Glutamatergic neuron (in vitro differentiated cells): ENCODE measurements around the gene RRBP1. TPM values are rescaled to one million over a fixed set of nuclear protein-coding genes. Genes with fewer than 3 reads are reported as not detected.

Experiments
- DNase-seq: peaks from one replicate; pipeline ENCODE4 v3.0.0; 2022
- H3K27ac Mint-ChIP-seq: one replicate; pipeline ENCODE4 v1.8.0; 2020; ENCODE audit warnings: mild to moderate bottlenecking, mixed read lengths, inconsistent platforms; ENCODE audit not compliant: unreplicated experiment
- H3K27me3 Mint-ChIP-seq: one replicate; pipeline ENCODE4 v1.8.0; 2020; ENCODE audit warnings: mild to moderate bottlenecking, moderate library complexity, mixed read lengths, inconsistent platforms; ENCODE audit not compliant: unreplicated experiment
- H3K36me3 Mint-ChIP-seq: one replicate; pipeline ENCODE4 v1.8.0; 2020; ENCODE audit warnings: mild to moderate bottlenecking, mixed read lengths, inconsistent platforms; ENCODE audit not compliant: unreplicated experiment
- H3K4me1 Mint-ChIP-seq: one replicate; pipeline ENCODE4 v1.8.0; 2020; ENCODE audit warnings: mild to moderate bottlenecking, low read depth, mixed read lengths, inconsistent platforms; ENCODE audit not compliant: unreplicated experiment
- H3K4me3 Mint-ChIP-seq: one replicate; pipeline ENCODE4 v1.8.0; 2020; ENCODE audit warnings: mild to moderate bottlenecking, mixed read lengths, inconsistent platforms; ENCODE audit not compliant: unreplicated experiment
- H3K9me3 Mint-ChIP-seq: one replicate; pipeline ENCODE4 v1.8.0; 2020; ENCODE audit warnings: mild to moderate bottlenecking, moderate library complexity, mixed read lengths, inconsistent platforms; ENCODE audit not compliant: unreplicated experiment
- CTCF ChIP-seq: fragments of 200-600 bp; sonication (generic); IDR thresholded peaks from one replicate; pipeline ENCODE4 v1.5.0; 2021; ENCODE audit not compliant: partially characterized antibody, unreplicated experiment
- total RNA-seq: library from RNA; stranded (reverse); fragmentation: NEBNext Ultra II Directional; extraction: Animal tissue kit (Norgen Biotek cat#: 25700); gene quantifications from one replicate; pipeline ENCODE4 v1.2.1, GENCODE V29; 2021; ENCODE audit not compliant: unreplicated experiment

The RRBP1 gene
- total RNA-seq, 1 donor from 2014 or later: 63.3 TPM

GRCh38 chr20:17679941-17680835 lies 1.9 kb downstream of the RRBP1 start:
- Mint-ChIP-seq H3K36me3 (no peaks in the 10 kb centered on the region), H3K9me3 (peaks cover 11% of the 10 kb centered on the region), H3K4me1 (peaks cover 9% of the 10 kb centered on the region), H3K4me3 (peak overlapping the region; percentile 72), H3K27ac (peak overlapping the region; percentile 67), H3K27me3 (peaks cover 13% of the 10 kb centered on the region)
- TF ChIP-seq CTCF: no peak
- peak; percentile 22 for DNase-seq

- Mint-ChIP-seq H3K9me3 (peaks cover 11% of the 10 kb centered on the region), H3K4me3 (no peak overlapping the region), H3K36me3 (no peaks in the 10 kb centered on the region), H3K27ac (no peak overlapping the region), H3K4me1 (peaks cover 9% of the 10 kb centered on the region), H3K27me3 (peaks cover 10% of the 10 kb centered on the region)
- DNase-seq: no peak
- no peak for TF ChIP-seq CTCF
Observed at GRCh38 chr20:17678886-17679285, 3.2 kb downstream of the RRBP1 start.

GRCh38 chr20:17678295-17678694 lies 3.7 kb downstream of the RRBP1 start:
- Mint-ChIP-seq H3K36me3 (no peaks in the 10 kb centered on the region), H3K27me3 (peaks cover 10% of the 10 kb centered on the region), H3K4me1 (peaks cover 9% of the 10 kb centered on the region), H3K4me3 (no peak overlapping the region), H3K9me3 (peaks cover 11% of the 10 kb centered on the region), H3K27ac (no peak overlapping the region)
- no peak for DNase-seq
- TF ChIP-seq CTCF: no peak

GRCh38 chr20:17676942-17677341 lies 5.1 kb downstream of the RRBP1 start:
- peaks cover 9% of the 10 kb centered on the region for H3K4me1 Mint-ChIP-seq
- TF ChIP-seq CTCF: no peak
- no peaks in the 10 kb centered on the region for H3K36me3 Mint-ChIP-seq
- peaks cover 7% of the 10 kb centered on the region for H3K9me3 Mint-ChIP-seq
- H3K27ac Mint-ChIP-seq: no peak overlapping the region
- DNase-seq: no peak
- no peak overlapping the region for H3K4me3 Mint-ChIP-seq
- peaks cover 8% of the 10 kb centered on the region for H3K27me3 Mint-ChIP-seq

- no peak overlapping the region for H3K27ac Mint-ChIP-seq
- no peaks in the 10 kb centered on the region for H3K36me3 Mint-ChIP-seq
Observed at GRCh38 chr20:17676378-17676759, 5.7 kb downstream of the RRBP1 start.

More at GRCh38 chr20:17676378-17676759, 5.7 kb downstream of the RRBP1 start:
- H3K4me1 Mint-ChIP-seq: peaks cover 9% of the 10 kb centered on the region
- no peak overlapping the region for H3K4me3 Mint-ChIP-seq
- peaks cover 7% of the 10 kb centered on the region for H3K9me3 Mint-ChIP-seq
- no peak for TF ChIP-seq CTCF
- peaks cover 8% of the 10 kb centered on the region for H3K27me3 Mint-ChIP-seq
- no peak for DNase-seq
